Measurements from ENCODE around the gene IFNAR2. TPM values are rescaled to one million over a fixed set of nuclear protein-coding genes. Genes with fewer than 3 reads are reported as not detected.
A peak's percentile ranks its signal among the peaks of the same experiment; 100 is the strongest.
"Not testable (repeated sequence)": the region's sequence is repeated elsewhere in the genome, so short reads cannot be mapped to it uniquely, and the experiment has no call there.

IFNAR2 gene
- total RNA-seq, 1 experiment from 2014 or later: 8.0 TPM

GRCh38 chr21:33214056-33214455 lies 15.7 kb upstream of the IFNAR2 start:
- no peak for DNase-seq (ENCODE audit: low read depth)

- no peak for DNase-seq (ENCODE audit: low read depth)
Observed at GRCh38 chr21:33217138-33217520, 12.6 kb upstream of the IFNAR2 start.

GRCh38 chr21:33219300-33219699 lies 10.4 kb upstream of the IFNAR2 start:
- no peak for DNase-seq (ENCODE audit: low read depth)

- DNase-seq (ENCODE audit: low read depth): no peak
Observed at GRCh38 chr21:33219954-33220353, 9.8 kb upstream of the IFNAR2 start.

- DNase-seq (ENCODE audit: low read depth): not testable (repeated sequence)
Observed at GRCh38 chr21:33225376-33225775, 4.4 kb upstream of the IFNAR2 start.

- DNase-seq (ENCODE audit: low read depth): no peak
Observed at GRCh38 chr21:33228455-33228854, 1.3 kb upstream of the IFNAR2 start.

GRCh38 chr21:33229099-33229783 lies 497 bp upstream of the IFNAR2 start:
- no peak for DNase-seq (ENCODE audit: low read depth)

GRCh38 chr21:33230545-33231324 lies 997 bp downstream of the IFNAR2 start:
- peak; percentile 80 for DNase-seq (ENCODE audit: low read depth)

- no peak for DNase-seq (ENCODE audit: low read depth)
Observed at GRCh38 chr21:33231526-33231925, 1.8 kb downstream of the IFNAR2 start.

GRCh38 chr21:33232291-33233034 lies 2.7 kb downstream of the IFNAR2 start:
- peak; percentile 20 for DNase-seq (ENCODE audit: low read depth)

GRCh38 chr21:33234635-33235520 lies 5.1 kb downstream of the IFNAR2 start:
- no peak for DNase-seq (ENCODE audit: low read depth)

- no peak for DNase-seq (ENCODE audit: low read depth)
Observed at GRCh38 chr21:33236013-33236686, 6.4 kb downstream of the IFNAR2 start.

- no peak for DNase-seq (ENCODE audit: low read depth)
Observed at GRCh38 chr21:33236766-33237165, 7.0 kb downstream of the IFNAR2 start.

GRCh38 chr21:33237486-33237885 lies 7.7 kb downstream of the IFNAR2 start:
- DNase-seq (ENCODE audit: low read depth): no peak

- no peak for DNase-seq (ENCODE audit: low read depth)
Observed at GRCh38 chr21:33238146-33238545, 8.4 kb downstream of the IFNAR2 start.

- no peak for DNase-seq (ENCODE audit: low read depth)
Observed at GRCh38 chr21:33238565-33239255, 9.0 kb downstream of the IFNAR2 start.

- DNase-seq (ENCODE audit: low read depth): not testable (repeated sequence)
Observed at GRCh38 chr21:33239559-33240127, 9.9 kb downstream of the IFNAR2 start.

- no peak for DNase-seq (ENCODE audit: low read depth)
Observed at GRCh38 chr21:33240404-33240803, 10.7 kb downstream of the IFNAR2 start.

- DNase-seq (ENCODE audit: low read depth): no peak
Observed at GRCh38 chr21:33241846-33242245, 12.1 kb downstream of the IFNAR2 start.

GRCh38 chr21:33242846-33243245 lies 13.1 kb downstream of the IFNAR2 start:
- DNase-seq (ENCODE audit: low read depth): not testable (repeated sequence)

Measured in Daoy (cell line).